B cell (primary cell): ENCODE data around the gene FOXO3. TPM values are rescaled to one million over a fixed set of nuclear protein-coding genes. Genes with fewer than 3 reads are reported as not detected.

Experiments used
- ATAC-seq: fragments of 200-7000 bp; cut with Tn5 transposase; one replicate; pipeline ENCODE4 v1.10.0; 2021; ENCODE audit warnings: low read depth, mild to moderate bottlenecking, moderate number of reproducible peaks, moderate library complexity
- CTCF ChIA-PET: fragments of 350-600 bp; sonication (Branson Sonifier 250); formaldehyde crosslinking; loops from one replicate; lab custom pipeline; 2021; ENCODE audit warnings: antibody characterized with exemption, inconsistent platforms; lab: Charles Lee
- POLR2A ChIA-PET: fragments of 350-600 bp; sonication (Branson Sonifier 250); formaldehyde crosslinking; loops from one replicate; lab custom pipeline; 2021; ENCODE audit warnings: antibody characterized with exemption; lab: Charles Lee
- DNase-seq: peaks from one replicate; pipeline ENCODE4 v3.0.0; 2013
- H2AFZ ChIP-seq: 2 replicates; pipeline ENCODE4 v1.6.1; 2012; ENCODE audit warnings: mild to moderate bottlenecking, low read depth, low read length; ENCODE audit not compliant: insufficient read depth, poor library complexity, severe bottlenecking
- H3K27ac ChIP-seq, 2 donors: 1 replicate in 1 of 2; 2 replicates in 1 of 2; pipeline ENCODE4 v1.5.1; 2012 to 2013; ENCODE audit warnings: low read length in 2 of 2, mild to moderate bottlenecking in 2 of 2, moderate library complexity in 1 of 2
- H3K27me3 ChIP-seq, 4 experiments: fragments of 200-600 bp in 1 of 4; sonication (generic) in 1 of 4; replicated peaks in 1 of 4; 1 replicate in 2 of 4; 2 replicates in 2 of 4; pipeline versions ENCODE4 v1.6.1 to v1.7.0; 2013 to 2016; ENCODE audit warnings: low read length in 3 of 4, mild to moderate bottlenecking in 2 of 4, mixed read lengths in 1 of 4, moderate library complexity in 1 of 4; ENCODE audit not compliant: insufficient read depth in 4 of 4, control insufficient read depth in 3 of 4; ENCODE audit errors: control extremely low read depth in 1 of 4
- H3K36me3 ChIP-seq, 2 experiments: replicated peaks in 1 of 2; 1 replicate in 1 of 2; 2 replicates in 1 of 2; pipeline versions ENCODE4 v1.6.1 to v1.7.1; 2013; ENCODE audit warnings: low read length in 1 of 2; ENCODE audit not compliant: insufficient read depth in 2 of 2, control insufficient read depth in 1 of 2; ENCODE audit errors: control extremely low read depth in 1 of 2, extremely low read depth in 1 of 2
- H3K4me1 ChIP-seq, 2 donors: fragments of 200-600 bp in 1 of 2; sonication (generic) in 1 of 2; 1 replicate in 1 of 2; 2 replicates in 1 of 2; pipeline versions ENCODE4 v1.5.1 to v1.6.1; 2013 to 2017; ENCODE audit warnings: low read length in 2 of 2; ENCODE audit not compliant: control insufficient read depth in 2 of 2, insufficient read depth in 2 of 2
- H3K4me2 ChIP-seq: replicated peaks from 2 replicates; pipeline ENCODE3; 2012; ENCODE audit warnings: mild to moderate bottlenecking, low read depth, low read length; ENCODE audit not compliant: poor library complexity, severe bottlenecking
- H3K4me3 ChIP-seq, 5 experiments: fragments of 200-600 bp in 1 of 5; sonication (generic) in 1 of 5; 1 replicate in 3 of 5; 2 replicates in 2 of 5; pipeline versions ENCODE4 v1.5.1 to v1.7.0; 2011 to 2016; ENCODE audit warnings: low read length in 4 of 5, mild to moderate bottlenecking in 4 of 5, low read depth in 2 of 5, control low read depth in 1 of 5, moderate library complexity in 1 of 5; ENCODE audit not compliant: insufficient read depth in 1 of 5; ENCODE audit errors: control extremely low read depth in 1 of 5, extremely low read depth in 1 of 5
- H3K79me2 ChIP-seq: fragments of 200-600 bp; sonication (generic); one replicate; pipeline ENCODE4 v1.6.0; 2016; ENCODE audit warnings: low read length; ENCODE audit not compliant: control insufficient read depth, insufficient read depth
- H3K9ac ChIP-seq: fragments of 200-600 bp; sonication (generic); 2 replicates; pipeline ENCODE4 v1.6.1; 2017; ENCODE audit warnings: mild to moderate bottlenecking, low read length, moderate library complexity
- H3K9me3 ChIP-seq, 3 donors: one replicate each; pipeline versions ENCODE4 v1.6.1 to v1.7.1; 2013; ENCODE audit warnings: low read length in 2 of 3; ENCODE audit not compliant: control insufficient read depth in 2 of 3, insufficient read depth in 1 of 3; ENCODE audit errors: control extremely low read depth in 1 of 3
- H4K20me1 ChIP-seq: 2 replicates; pipeline ENCODE4 v1.6.0; 2012; ENCODE audit warnings: mild to moderate bottlenecking, low read length; ENCODE audit not compliant: insufficient read depth, control insufficient read depth, poor library complexity, severe bottlenecking
- H3K27ac Mint-ChIP-seq: one replicate; pipeline ENCODE4 v1.8.0; 2021; ENCODE audit warnings: mixed read lengths
- H3K27me3 Mint-ChIP-seq: one replicate; pipeline ENCODE4 v1.8.0; 2021; ENCODE audit warnings: mixed read lengths
- H3K4me1 Mint-ChIP-seq: one replicate; pipeline ENCODE4 v1.8.0; 2021; ENCODE audit warnings: mixed read lengths
- H3K4me3 Mint-ChIP-seq: one replicate; pipeline ENCODE4 v1.8.0; 2021; ENCODE audit warnings: mixed read lengths
- H3K9me3 Mint-ChIP-seq: one replicate; pipeline ENCODE4 v1.8.0; 2022; ENCODE audit warnings: mixed read lengths; ENCODE audit not compliant: insufficient read depth
- EZH2 ChIP-seq: IDR thresholded peaks from 2 replicates; pipeline ENCODE4 v1.6.1; 2012; ENCODE audit warnings: borderline replicate concordance, low read depth, mild to moderate bottlenecking, moderate library complexity, low read length; ENCODE audit not compliant: insufficient read depth, poor library complexity, severe bottlenecking
- WGBS: methylation state at CpG from one replicate; pipeline ENCODE4 v1.1.5; 2013; ENCODE audit warnings: missing lambda C conversion rate; ENCODE audit not compliant: insufficient coverage; 5-methylcytosine and 5-hydroxymethylcytosine counted together
- intact Hi-C: fragments of 100-400 bp; cut with micrococcal nuclease; formaldehyde crosslinking; loops from one replicate; pipeline ENCODE4 v1.10.0; 2022
- polyA plus RNA-seq: library from polyadenylated mRNA; depleted of rRNA; stranded (reverse); fragments of >200 nt; gene quantifications from 2 replicates; pipeline ENCODE4 v1.2.3, GENCODE V29; 2012
- total RNA-seq, 2 donors: library from RNA; stranded (reverse); fragments of 120-200 nt in 1 of 2; gene quantifications; 1 replicate in 1 of 2; 2 replicates in 1 of 2; pipeline versions ENCODE4 v1.2.3 to v1.2.4, GENCODE V29; 2013 to 2022
- TF ChIP-seq, protein P1 (sequence below): fragments of 200-600 bp; IDR thresholded peaks from one replicate; pipeline ENCODE4 v1.8.0; 2022; ENCODE audit warnings: antibody characterized with exemption, mild to moderate bottlenecking

Gene FOXO3
- total and polyA plus RNA-seq, 2 donors (not counting 1 experiment from before 2014, with no cell fraction given), result 6.0 to 16.9 TPM

DNA sequence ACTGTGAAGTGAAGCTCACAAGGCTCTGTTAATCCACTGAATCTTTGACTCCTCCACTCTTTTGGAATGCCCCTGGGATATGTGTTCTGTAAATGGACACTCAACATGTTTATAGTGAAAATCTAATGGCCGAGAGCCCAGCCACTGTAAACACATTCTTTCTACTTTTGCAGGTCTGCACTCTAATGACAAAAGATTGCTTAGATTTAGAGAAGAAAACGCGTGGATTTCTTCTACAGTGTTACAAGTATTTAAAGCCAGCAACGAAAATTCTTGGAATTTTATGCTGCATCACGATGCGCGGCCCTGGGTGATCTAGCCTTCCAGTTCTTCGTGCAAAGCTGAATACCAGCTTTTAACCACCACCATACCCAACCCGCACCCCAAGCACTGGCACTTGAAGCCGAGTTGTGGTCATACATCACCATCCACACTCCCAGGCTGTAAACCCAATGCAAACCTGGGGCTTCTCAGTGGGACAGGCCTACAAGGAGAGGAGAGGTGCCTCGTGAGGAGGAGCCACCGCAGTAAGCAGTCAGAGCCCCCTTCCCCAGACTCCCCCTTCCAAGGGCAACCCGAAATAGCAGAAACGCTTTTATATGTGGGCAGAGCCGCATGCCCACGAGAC is 3.7 kb upstream of the FOXO3 start:
- ChIA-PET CTCF (interaction anchor here (0.9 to 3.9 kb wide), 8 partner anchors 9 to 537 kb away, joined by 3 to 15 read pairs (median 5); partner anchors contain the start of genes ARMC2 and SESN1), POLR2A (interaction anchor here (0.5 kb wide), 1 partner anchor 201 kb away, joined by 9 read pairs; no protein-coding TSS in a partner anchor)
- intact Hi-C loops, result loop anchor here (2.0 to 5.0 kb wide), 2 partner anchors 14 to 345 kb away; no protein-coding TSS in a partner anchor
- peak overlapping the region; percentile 54 to 96 (median 77) for H3K4me3 ChIP-seq
- DNase-seq, result no peak
- H3K27me3 ChIP-seq, result peaks cover 0 to 6% (median 0%) of the 10 kb centered on the region in 4 experiments
- H3K4me3 Mint-ChIP-seq, result peak overlapping the region; percentile 100
- peaks cover 5% of the 10 kb centered on the region for H3K27me3 Mint-ChIP-seq
- peaks cover 10 to 12% of the 10 kb centered on the region in 2 donors for H3K4me1 ChIP-seq
- peak overlapping the region; percentile 74 for H2AFZ ChIP-seq
- TF ChIP-seq EZH2, result no peak
- TF ChIP-seq, protein P1, sequence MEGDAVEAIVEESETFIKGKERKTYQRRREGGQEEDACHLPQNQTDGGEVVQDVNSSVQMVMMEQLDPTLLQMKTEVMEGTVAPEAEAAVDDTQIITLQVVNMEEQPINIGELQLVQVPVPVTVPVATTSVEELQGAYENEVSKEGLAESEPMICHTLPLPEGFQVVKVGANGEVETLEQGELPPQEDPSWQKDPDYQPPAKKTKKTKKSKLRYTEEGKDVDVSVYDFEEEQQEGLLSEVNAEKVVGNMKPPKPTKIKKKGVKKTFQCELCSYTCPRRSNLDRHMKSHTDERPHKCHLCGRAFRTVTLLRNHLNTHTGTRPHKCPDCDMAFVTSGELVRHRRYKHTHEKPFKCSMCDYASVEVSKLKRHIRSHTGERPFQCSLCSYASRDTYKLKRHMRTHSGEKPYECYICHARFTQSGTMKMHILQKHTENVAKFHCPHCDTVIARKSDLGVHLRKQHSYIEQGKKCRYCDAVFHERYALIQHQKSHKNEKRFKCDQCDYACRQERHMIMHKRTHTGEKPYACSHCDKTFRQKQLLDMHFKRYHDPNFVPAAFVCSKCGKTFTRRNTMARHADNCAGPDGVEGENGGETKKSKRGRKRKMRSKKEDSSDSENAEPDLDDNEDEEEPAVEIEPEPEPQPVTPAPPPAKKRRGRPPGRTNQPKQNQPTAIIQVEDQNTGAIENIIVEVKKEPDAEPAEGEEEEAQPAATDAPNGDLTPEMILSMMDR, result no peak
- peaks cover 0 to 4% (median 0%) of the 10 kb centered on the region in 3 donors for H3K9me3 ChIP-seq
- 61% methylated on average over 11 of the region's 16 CpGs for WGBS
- H3K4me2 ChIP-seq, result peak overlapping the region; percentile 99
- peak overlapping the region in 1 of 2 donors; percentile 44 for H3K27ac ChIP-seq
- no peaks in the 10 kb centered on the region for H3K79me2 ChIP-seq
- H3K4me1 Mint-ChIP-seq, result peaks cover 7% of the 10 kb centered on the region
- H3K9ac ChIP-seq, result peak overlapping the region; percentile 99
- no peaks in the 10 kb centered on the region for H3K36me3 ChIP-seq
- no peaks in the 10 kb centered on the region for H3K9me3 Mint-ChIP-seq
- peaks cover 5% of the 10 kb centered on the region for H4K20me1 ChIP-seq
- no peak for ATAC-seq
- peak overlapping the region; percentile 75 for H3K27ac Mint-ChIP-seq
